Activated CD4-positive, alpha-beta T cell treated with anti-CD3 and anti-CD28 coated beads, Interleukin-2, amount 10 ng/mL, durations not matched to agents 7 days and 5 days (primary cell): Measurements from ENCODE around the gene RBM15B. TPM values are rescaled to one million over a fixed set of nuclear protein-coding genes. Genes with fewer than 3 reads are reported as not detected.
"Not testable (repeated sequence)": the region's sequence is repeated elsewhere in the genome, so short reads cannot be mapped to it uniquely, and the experiment has no call there.

Experiments used
- CTCF ChIA-PET: fragments of 350-600 bp; sonication (Branson Sonifier 250); formaldehyde crosslinking; loops from one replicate; lab custom pipeline; 2021; ENCODE audit warnings: antibody characterized with exemption; lab: Charles Lee
- POLR2A ChIA-PET: fragments of 350-600 bp; sonication (Branson Sonifier 250); formaldehyde crosslinking; loops from one replicate; lab custom pipeline; 2021; ENCODE audit warnings: antibody characterized with exemption; lab: Charles Lee
- DNase-seq: peaks from one replicate; pipeline ENCODE4 v3.0.0-alpha.2; 2020
- H3K27ac Mint-ChIP-seq: one replicate; pipeline ENCODE4 v1.8.0; 2021; ENCODE audit warnings: mild to moderate bottlenecking, moderate library complexity, mixed read lengths
- H3K27me3 Mint-ChIP-seq: one replicate; pipeline ENCODE4 v1.8.0; 2021; ENCODE audit warnings: mixed read lengths
- H3K36me3 Mint-ChIP-seq: one replicate; pipeline ENCODE4 v1.8.0; 2021; ENCODE audit warnings: low read depth, mixed read lengths
- H3K4me1 Mint-ChIP-seq: one replicate; pipeline ENCODE4 v1.8.0; 2021; ENCODE audit warnings: mixed read lengths
- H3K4me3 Mint-ChIP-seq: one replicate; pipeline ENCODE4 v1.8.0; 2021; ENCODE audit warnings: mild to moderate bottlenecking, moderate library complexity, mixed read lengths
- H3K9me3 Mint-ChIP-seq: one replicate; pipeline ENCODE4 v1.8.0; 2021; ENCODE audit warnings: mixed read lengths
- total RNA-seq, 2 experiments: library from RNA; stranded (reverse); gene quantifications; one replicate each; pipeline ENCODE4 v1.2.3, GENCODE V29; 2021

The RBM15B gene
- total RNA-seq, 2 experiments from 2014 or later = 29.0 to 29.8 TPM

GRCh38 chr3:51380601-51381332 lies 10.3 kb upstream of the RBM15B start:
- no peak overlapping the region for H3K27ac Mint-ChIP-seq
- H3K27me3 Mint-ChIP-seq = no peaks in the 10 kb centered on the region
- H3K4me3 Mint-ChIP-seq = no peak overlapping the region
- H3K4me1 Mint-ChIP-seq = peaks cover 25% of the 10 kb centered on the region
- H3K36me3 Mint-ChIP-seq = peaks cover 17% of the 10 kb centered on the region
- CTCF ChIA-PET = interaction anchor here (3.6 kb wide), 1 partner anchor 9 kb away, joined by 14 read pairs; the partner anchor contains the start of gene RBM15B
- POLR2A ChIA-PET = interaction anchor here (0.6 kb wide), 1 partner anchor 9 kb away, joined by 3 read pairs; no protein-coding TSS in a partner anchor
- DNase-seq = no peak
- H3K9me3 Mint-ChIP-seq = no peaks in the 10 kb centered on the region

- Mint-ChIP-seq H3K27ac (no peak overlapping the region), H3K36me3 (peaks cover 23% of the 10 kb centered on the region), H3K4me3 (no peak overlapping the region), H3K9me3 (no peaks in the 10 kb centered on the region), H3K4me1 (peaks cover 30% of the 10 kb centered on the region), H3K27me3 (no peaks in the 10 kb centered on the region)
- no peak for DNase-seq
- CTCF ChIA-PET = no interaction called here
- POLR2A ChIA-PET = interaction anchor here (0.6 kb wide), 1 partner anchor 9 kb away, joined by 3 read pairs; no protein-coding TSS in a partner anchor
These were observed 9.8 kb upstream of the RBM15B start for GRCh38 chr3:51381333-51381705.

DNA sequence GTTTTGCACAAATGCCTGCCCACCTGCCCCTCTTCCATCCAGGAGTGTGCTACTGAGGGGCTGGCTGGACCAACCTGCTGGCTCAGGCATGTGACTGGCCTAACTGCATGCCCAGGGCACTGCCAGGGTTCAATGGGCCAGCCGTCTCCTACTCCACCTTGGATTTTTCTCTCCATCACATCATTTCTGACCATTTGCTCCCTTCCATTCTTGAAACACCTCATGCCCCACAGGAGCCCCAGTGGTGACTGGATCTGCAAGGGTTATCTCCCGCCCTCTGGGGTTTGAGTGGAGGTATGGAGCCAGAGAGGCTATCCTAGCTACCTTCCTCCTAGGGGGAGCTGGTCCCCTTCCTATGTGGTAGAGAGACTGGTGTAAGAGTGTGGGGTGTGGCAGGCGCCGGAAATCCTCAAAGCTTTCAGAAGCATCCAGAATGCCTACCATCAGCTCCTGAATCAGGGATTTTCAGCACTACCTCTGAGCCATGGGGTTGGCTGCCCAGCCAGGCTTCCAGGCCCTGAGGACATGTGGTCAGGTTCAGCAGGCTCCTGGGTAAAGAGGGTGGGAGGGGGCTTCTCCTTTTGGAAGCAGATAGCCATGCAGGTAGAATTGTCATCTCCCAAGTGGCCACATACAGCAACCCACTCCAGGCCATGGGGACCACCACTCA lies 8.9 kb upstream of the RBM15B start:
- H3K27ac Mint-ChIP-seq = no peak overlapping the region
- no peak overlapping the region for H3K4me3 Mint-ChIP-seq
- H3K4me1 Mint-ChIP-seq = peaks cover 38% of the 10 kb centered on the region
- ChIA-PET CTCF (no interaction called here), POLR2A (no interaction called here)
- H3K9me3 Mint-ChIP-seq = no peaks in the 10 kb centered on the region
- DNase-seq = no peak
- H3K27me3 Mint-ChIP-seq = no peaks in the 10 kb centered on the region
- peaks cover 28% of the 10 kb centered on the region for H3K36me3 Mint-ChIP-seq

GRCh38 chr3:51382947-51383578 lies 8.0 kb upstream of the RBM15B start:
- Mint-ChIP-seq H3K27ac (peak overlapping the region; percentile 100), H3K36me3 (peaks cover 36% of the 10 kb centered on the region), H3K4me1 (peaks cover 46% of the 10 kb centered on the region), H3K27me3 (no peaks in the 10 kb centered on the region), H3K9me3 (no peaks in the 10 kb centered on the region), H3K4me3 (peak overlapping the region; percentile 100)
- DNase-seq = no peak
- POLR2A ChIA-PET = no interaction called here
- CTCF ChIA-PET = interaction anchor here (0.9 kb wide), 1 partner anchor 11 kb away, joined by 3 read pairs; no protein-coding TSS in a partner anchor

- H3K27ac Mint-ChIP-seq = peak overlapping the region; percentile 100
- H3K27me3 Mint-ChIP-seq = no peaks in the 10 kb centered on the region
- H3K36me3 Mint-ChIP-seq = peaks cover 42% of the 10 kb centered on the region
- H3K4me1 Mint-ChIP-seq = peaks cover 50% of the 10 kb centered on the region
- POLR2A ChIA-PET = interaction anchor here (0.7 kb wide), 1 partner anchor 111 kb away, joined by 3 read pairs; no protein-coding TSS in a partner anchor
- CTCF ChIA-PET = interaction anchor here (0.7 to 1.7 kb wide), 4 partner anchors 118 to 768 kb away, joined by 3 to 9 read pairs (median 4); partner anchors contain the start of gene MAPKAPK3
- no peaks in the 10 kb centered on the region for H3K9me3 Mint-ChIP-seq
- H3K4me3 Mint-ChIP-seq = peak overlapping the region; percentile 100
- DNase-seq = peak; percentile 36
These were observed 6.9 kb upstream of the RBM15B start for GRCh38 chr3:51384055-51384725.

GRCh38 chr3:51384726-51385473 lies 6.2 kb upstream of the RBM15B start, which contains the start of gene MANF:
Gene MANF, plus strand, starts transcription at chr3:51385291. Its CDS starts 52 bp downstream, at chr3:51385343.
- peak within 1 kb of the TSS; percentile 100 for H3K27ac Mint-ChIP-seq
- H3K36me3 Mint-ChIP-seq = peaks cover 46% of the 10 kb centered on the region
- peak; percentile 98 for DNase-seq
- CTCF ChIA-PET = interaction anchor here (0.6 to 1.7 kb wide), 7 partner anchors 11 to 769 kb away, joined by 3 to 9 read pairs (median 3); partner anchors contain the start of gene MAPKAPK3
- H3K27me3 Mint-ChIP-seq = no peaks in the 10 kb centered on the region
- peaks cover 50% of the 10 kb centered on the region for H3K4me1 Mint-ChIP-seq
- POLR2A ChIA-PET = interaction anchor here (0.7 to 0.8 kb wide), 2 partner anchors 110 to 816 kb away, joined by 3 read pairs; partner anchors contain the start of gene HEMK1
- peak within 1 kb of the TSS; percentile 100 for H3K4me3 Mint-ChIP-seq
- H3K9me3 Mint-ChIP-seq = no peaks in the 10 kb centered on the region

DNA sequence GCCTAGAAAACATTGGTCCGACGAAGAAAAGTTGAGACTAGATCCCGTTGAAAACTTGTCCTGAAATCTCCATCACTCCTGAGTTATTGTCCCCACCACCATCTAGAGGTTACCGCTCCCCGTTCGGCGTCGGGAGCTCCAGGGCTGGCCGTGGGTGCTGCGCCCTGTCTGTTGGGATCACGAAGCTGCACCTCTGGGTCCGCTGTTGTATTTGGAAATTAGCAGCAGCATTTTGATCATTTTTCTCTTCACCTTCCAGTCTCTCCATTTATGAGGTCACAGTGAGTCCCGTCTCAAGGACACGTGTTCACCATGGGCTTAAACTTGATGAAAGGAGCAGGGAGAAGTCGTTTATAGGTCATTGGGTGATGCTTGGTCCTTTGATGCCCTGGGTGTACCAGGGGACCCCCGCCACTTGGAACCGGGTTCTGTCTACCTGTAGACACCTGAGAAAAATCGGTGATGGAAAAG lies 5.4 kb upstream of the RBM15B start:
- ChIA-PET POLR2A (interaction anchor here (0.8 kb wide), 1 partner anchor 817 kb away, joined by 3 read pairs; the partner anchor contains the start of gene HEMK1), CTCF (interaction anchor here (0.6 to 1.7 kb wide), 9 partner anchors 10 to 770 kb away, joined by 3 to 9 read pairs (median 3); partner anchors contain the start of genes DCAF1 and MAPKAPK3)
- Mint-ChIP-seq H3K27me3 (no peaks in the 10 kb centered on the region), H3K9me3 (no peaks in the 10 kb centered on the region), H3K4me3 (peak overlapping the region; percentile 100), H3K4me1 (peaks cover 58% of the 10 kb centered on the region), H3K27ac (peak overlapping the region; percentile 100), H3K36me3 (peaks cover 46% of the 10 kb centered on the region)
- no peak for DNase-seq

GRCh38 chr3:51386159-51386851 lies 4.8 kb upstream of the RBM15B start:
- peak overlapping the region; percentile 100 for H3K27ac Mint-ChIP-seq
- no peak for DNase-seq
- POLR2A ChIA-PET = no interaction called here
- no peaks in the 10 kb centered on the region for H3K9me3 Mint-ChIP-seq
- H3K27me3 Mint-ChIP-seq = no peaks in the 10 kb centered on the region
- peaks cover 61% of the 10 kb centered on the region for H3K4me1 Mint-ChIP-seq
- H3K4me3 Mint-ChIP-seq = peak overlapping the region; percentile 100
- peaks cover 46% of the 10 kb centered on the region for H3K36me3 Mint-ChIP-seq
- CTCF ChIA-PET = interaction anchor here (1.0 to 1.2 kb wide), 6 partner anchors 9 to 666 kb away, joined by 3 to 4 read pairs (median 3); partner anchors contain the start of gene DCAF1

- peak overlapping the region; percentile 100 for H3K4me3 Mint-ChIP-seq
- H3K27ac Mint-ChIP-seq = peak overlapping the region; percentile 100
- DNase-seq = no peak
- ChIA-PET POLR2A (no interaction called here), CTCF (interaction anchor here (1.0 to 1.3 kb wide), 3 partner anchors 8 to 294 kb away, joined by 3 to 5 read pairs (median 3); no protein-coding TSS in a partner anchor)
- peaks cover 46% of the 10 kb centered on the region for H3K36me3 Mint-ChIP-seq
- peaks cover 63% of the 10 kb centered on the region for H3K4me1 Mint-ChIP-seq
- no peaks in the 10 kb centered on the region for H3K27me3 Mint-ChIP-seq
- H3K9me3 Mint-ChIP-seq = no peaks in the 10 kb centered on the region
These were observed 4.2 kb upstream of the RBM15B start for GRCh38 chr3:51386852-51387229.

DNA sequence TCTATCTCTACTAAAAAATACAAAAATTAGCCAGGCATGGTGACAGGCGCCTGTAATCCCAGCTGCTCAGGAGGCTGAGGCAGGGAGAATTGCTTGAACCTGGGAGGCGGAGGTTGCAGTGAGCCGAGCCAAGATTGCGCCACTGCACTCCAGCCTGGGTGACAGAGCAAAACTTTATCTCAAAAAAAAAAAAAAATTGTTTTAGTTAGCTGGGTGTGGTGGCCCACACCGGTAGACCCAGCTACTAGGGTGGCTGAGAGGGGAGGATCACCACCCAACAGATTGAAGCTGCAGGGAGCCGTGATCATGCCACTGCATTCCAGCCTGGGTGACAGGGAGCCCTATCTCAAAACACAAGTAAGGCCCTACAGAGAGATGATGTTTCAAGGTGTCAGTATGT lies 3.8 kb upstream of the RBM15B start:
- H3K27me3 Mint-ChIP-seq, DNase-seq, POLR2A ChIA-PET, H3K9me3 Mint-ChIP-seq: not testable (repeated sequence)
- Mint-ChIP-seq H3K4me1 (peaks cover 64% of the 10 kb centered on the region), H3K36me3 (peaks cover 46% of the 10 kb centered on the region), H3K27ac (peak overlapping the region; percentile 21), H3K4me3 (peak overlapping the region; percentile 100)
- CTCF ChIA-PET = interaction anchor here (1.0 to 1.3 kb wide), 4 partner anchors 8 to 294 kb away, joined by 3 to 5 read pairs (median 3); no protein-coding TSS in a partner anchor
